GM12891 (cell line): ENCODE results near the gene ELMO1.

Experiments
- DNase-seq: peaks from one replicate; pipeline ENCODE4 v3.0.0; 2011; ENCODE audit warnings: low spot score; ENCODE audit not compliant: insufficient read length
- FAIRE-seq: peaks from 2 replicates; lab custom pipeline; 2011; peaks lifted over from hg19 to GRCh38; lab: Jason Lieb, UNC
- PAX5 ChIP-seq: IDR thresholded peaks from 2 replicates; pipeline ENCODE4 v1.6.1; 2011; ENCODE audit warnings: low read length, moderate library complexity, mild to moderate bottlenecking; ENCODE audit not compliant: insufficient read depth, severe bottlenecking
- POLR2A ChIP-seq: IDR thresholded peaks from 2 replicates; pipeline ENCODE4 v1.6.1; 2011; ENCODE audit warnings: low read depth, low read length, control low read depth
- POLR2AphosphoS5 ChIP-seq: IDR thresholded peaks from 2 replicates; pipeline ENCODE4 v1.6.1; 2011; ENCODE audit warnings: low read depth, low read length, control low read depth
- POU2F2 ChIP-seq: IDR thresholded peaks from 2 replicates; pipeline ENCODE4 v1.6.1; 2011; ENCODE audit warnings: low read depth, mild to moderate bottlenecking, control low read depth, low read length, moderate library complexity
- SPI1 ChIP-seq: IDR thresholded peaks from 2 replicates; pipeline ENCODE4 v1.6.1; 2011; ENCODE audit warnings: low read depth, low read length, control low read depth
- TAF1 ChIP-seq: IDR thresholded peaks from 2 replicates; pipeline ENCODE4 v1.6.1; 2011; ENCODE audit warnings: low read depth, low read length, control low read depth

ELMO1 gene

DNA sequence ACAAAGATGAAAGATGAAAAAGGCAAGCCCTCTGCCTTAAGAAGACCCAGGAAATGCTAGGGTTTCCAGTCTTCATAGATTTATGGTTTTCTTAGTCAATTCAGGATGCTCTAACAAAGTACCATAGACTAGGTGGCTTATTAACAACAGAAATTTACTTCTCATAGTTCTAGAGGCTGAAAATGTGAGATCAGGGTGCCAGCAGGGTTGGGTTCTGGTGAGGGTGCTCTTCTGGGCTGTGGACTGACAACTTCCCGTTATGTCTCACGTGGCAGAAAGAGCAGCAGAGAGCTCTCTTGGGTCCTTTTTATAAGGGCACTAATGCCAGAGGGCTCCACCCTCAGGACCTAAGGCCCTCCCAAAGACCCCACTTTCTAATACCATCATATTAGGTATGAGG lies 23.7 kb downstream of the ELMO1 start:
- DNase-seq (no peak), FAIRE-seq (no peak)
- TF ChIP-seq SPI1 (no peak), TAF1 (no peak), POLR2AphosphoS5 (no peak), POLR2A (no peak), PAX5 (no peak), POU2F2 (no peak)

DNA sequence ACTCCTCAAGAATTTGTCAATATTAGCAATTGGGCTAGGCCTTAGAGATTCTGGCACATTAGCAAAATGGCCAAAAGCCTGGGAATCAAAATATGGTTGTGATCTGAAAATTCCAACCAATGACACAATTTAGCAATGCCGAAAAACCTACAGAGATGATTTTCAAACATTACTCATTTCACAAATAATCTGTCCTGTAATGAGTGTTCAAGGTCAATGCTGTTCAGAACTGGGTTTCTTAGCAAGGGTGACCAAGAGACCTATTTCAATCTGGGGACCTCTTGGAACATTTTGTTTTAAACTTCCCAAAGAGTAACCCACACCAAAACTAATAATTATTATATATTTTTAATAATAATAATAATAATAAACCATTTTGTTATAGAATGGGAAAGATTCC lies 24.1 kb downstream of the ELMO1 start:
- FAIRE-seq = no peak
- TF ChIP-seq POLR2A (no peak), POU2F2 (no peak), PAX5 (no peak), POLR2AphosphoS5 (no peak), SPI1 (no peak), TAF1 (no peak)
- no peak for DNase-seq

DNA sequence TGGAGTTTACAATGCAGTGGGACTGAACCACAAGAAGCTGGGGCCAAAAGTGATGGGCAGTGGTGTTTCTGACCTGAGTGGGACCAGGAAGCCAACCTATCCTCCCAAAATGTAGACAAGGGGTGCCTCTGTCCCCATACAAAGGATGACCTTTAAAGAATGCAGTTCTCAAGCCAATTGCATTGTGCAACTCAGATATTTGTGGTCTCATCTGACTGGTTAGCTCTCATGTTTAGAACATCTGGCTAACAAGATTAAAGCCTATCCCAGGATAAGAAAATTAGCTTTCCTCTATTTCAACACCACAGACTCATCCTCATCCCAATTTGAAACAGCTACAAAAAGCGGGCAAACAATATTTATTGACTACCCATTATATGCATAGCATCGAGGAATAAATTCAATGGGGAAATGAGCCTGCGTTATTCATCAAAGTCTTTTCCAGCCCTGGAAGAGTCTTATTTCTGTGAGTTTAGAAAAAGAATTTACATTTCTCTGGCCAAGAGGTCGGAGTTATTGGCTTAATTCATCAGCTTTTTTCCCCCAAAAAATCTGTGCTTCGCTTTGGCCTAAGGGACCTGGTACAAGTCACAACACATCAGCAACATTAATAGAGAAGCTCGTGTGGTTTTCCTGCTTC lies 26.7 kb downstream of the ELMO1 start:
- DNase-seq (no peak), FAIRE-seq (no peak)
- no peak for TF ChIP-seq POU2F2
- TF ChIP-seq SPI1 = no peak
- TF ChIP-seq TAF1 = no peak
- no peak for TF ChIP-seq POLR2AphosphoS5
- TF ChIP-seq PAX5 = no peak
- no peak for TF ChIP-seq POLR2A

DNA sequence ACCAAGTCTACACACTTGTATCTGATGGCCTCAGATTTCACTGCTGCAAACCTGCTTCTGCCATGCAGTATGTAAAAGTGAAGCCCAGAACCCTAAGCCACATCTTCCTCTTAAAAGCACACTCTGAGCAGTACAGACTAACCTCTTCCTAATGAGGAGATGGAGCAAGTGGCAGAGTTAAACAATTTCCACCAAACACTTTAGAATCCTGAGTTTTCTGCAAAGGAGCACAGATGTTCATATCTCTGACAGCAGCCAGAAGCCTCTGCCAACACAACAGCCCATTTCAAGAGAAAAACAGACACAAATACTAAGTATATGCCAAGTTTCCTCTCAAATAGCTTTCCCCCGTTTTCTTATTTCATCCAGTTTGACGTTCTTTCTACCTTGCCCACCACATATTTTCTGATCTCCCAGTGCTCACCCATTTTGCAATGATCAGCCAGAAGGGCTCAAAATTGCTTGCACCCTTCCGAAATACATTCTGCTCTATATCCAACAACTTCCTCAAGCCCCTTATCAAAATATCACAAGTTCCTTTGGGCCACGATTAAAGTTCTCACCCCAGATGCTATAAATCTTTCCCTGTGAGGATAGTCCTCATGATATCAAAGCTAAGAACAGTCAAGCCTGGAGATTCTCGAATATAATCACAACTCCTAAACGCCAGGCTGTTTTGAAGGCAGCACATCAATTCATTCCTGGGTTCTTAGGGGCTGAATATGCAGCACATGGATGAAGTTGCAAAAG lies 27.5 kb downstream of the ELMO1 start:
- FAIRE-seq = peak; percentile 20
- no peak for DNase-seq
- TF ChIP-seq SPI1 (no peak), POLR2AphosphoS5 (no peak), TAF1 (no peak), POLR2A (no peak), POU2F2 (no peak), PAX5 (no peak)

DNA sequence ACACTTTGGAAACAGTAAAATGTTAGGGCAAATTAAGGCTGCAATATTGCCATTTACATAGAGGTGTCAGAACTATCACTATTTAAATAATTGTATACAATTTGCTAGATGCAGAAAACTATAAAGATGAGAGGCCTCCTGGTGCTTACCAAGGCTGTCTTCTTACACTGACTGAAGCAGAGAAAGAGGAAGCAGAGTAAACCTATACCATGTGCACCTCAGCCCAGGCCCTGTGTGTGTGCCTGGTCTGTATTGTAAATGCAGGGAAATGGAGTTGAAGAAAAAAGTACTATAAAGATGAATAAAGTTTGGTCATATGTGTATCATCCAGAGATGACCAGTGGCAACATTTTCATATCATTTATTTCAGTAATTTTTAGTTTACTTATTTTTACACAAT lies 29.2 kb downstream of the ELMO1 start:
- TF ChIP-seq SPI1 (peak; percentile 28; the same call in 1 of the 2 replicates), PAX5 (no peak), POLR2A (no peak), POLR2AphosphoS5 (no peak), POU2F2 (no peak), TAF1 (no peak)
- FAIRE-seq = no peak
- no peak for DNase-seq

DNA sequence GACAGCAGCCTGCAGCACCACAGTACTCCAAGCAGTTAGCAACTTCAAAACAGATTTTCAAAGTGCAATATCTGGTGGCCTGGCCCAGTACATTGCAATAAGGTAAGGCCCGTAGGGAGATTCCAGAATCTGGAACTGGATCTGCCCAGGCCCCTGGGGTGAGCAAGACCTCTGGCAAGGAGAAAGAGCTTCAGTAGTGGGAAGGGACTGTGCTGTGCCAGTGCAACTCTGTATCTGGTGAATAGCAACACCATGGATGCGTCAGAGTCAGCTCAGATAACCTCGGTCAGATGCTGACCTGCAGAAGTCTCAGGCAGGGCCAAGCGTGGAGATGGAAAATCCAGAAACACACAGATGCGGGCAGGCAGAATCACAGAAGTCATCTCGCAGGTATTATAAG lies 30.3 kb downstream of the ELMO1 start:
- FAIRE-seq (no peak), DNase-seq (no peak)
- TF ChIP-seq POU2F2 (no peak), SPI1 (no peak), TAF1 (no peak), POLR2A (no peak), POLR2AphosphoS5 (no peak), PAX5 (no peak)

DNA sequence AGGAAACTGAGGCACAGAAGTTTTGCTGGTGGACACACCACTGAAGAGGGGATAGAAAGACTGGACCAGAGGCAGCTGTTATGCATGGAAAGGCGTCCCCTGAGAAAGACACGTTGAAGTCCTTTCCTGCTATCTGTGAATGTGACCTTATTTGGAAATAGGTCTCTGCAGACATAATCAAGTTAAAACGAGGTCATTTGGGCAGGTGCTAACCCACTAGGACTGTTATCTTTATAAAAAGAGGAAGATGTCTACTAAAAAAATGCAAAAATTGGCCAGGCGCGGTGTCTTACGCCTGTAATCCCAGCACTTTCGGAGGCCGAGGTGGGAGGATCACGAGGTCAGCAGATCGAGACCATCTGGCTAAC lies 31.6 kb downstream of the ELMO1 start:
- DNase-seq = no peak
- TF ChIP-seq POLR2A (no peak), POLR2AphosphoS5 (no peak), PAX5 (no peak), POU2F2 (no peak), TAF1 (no peak), SPI1 (no peak)
- peak; percentile 23 for FAIRE-seq

DNA sequence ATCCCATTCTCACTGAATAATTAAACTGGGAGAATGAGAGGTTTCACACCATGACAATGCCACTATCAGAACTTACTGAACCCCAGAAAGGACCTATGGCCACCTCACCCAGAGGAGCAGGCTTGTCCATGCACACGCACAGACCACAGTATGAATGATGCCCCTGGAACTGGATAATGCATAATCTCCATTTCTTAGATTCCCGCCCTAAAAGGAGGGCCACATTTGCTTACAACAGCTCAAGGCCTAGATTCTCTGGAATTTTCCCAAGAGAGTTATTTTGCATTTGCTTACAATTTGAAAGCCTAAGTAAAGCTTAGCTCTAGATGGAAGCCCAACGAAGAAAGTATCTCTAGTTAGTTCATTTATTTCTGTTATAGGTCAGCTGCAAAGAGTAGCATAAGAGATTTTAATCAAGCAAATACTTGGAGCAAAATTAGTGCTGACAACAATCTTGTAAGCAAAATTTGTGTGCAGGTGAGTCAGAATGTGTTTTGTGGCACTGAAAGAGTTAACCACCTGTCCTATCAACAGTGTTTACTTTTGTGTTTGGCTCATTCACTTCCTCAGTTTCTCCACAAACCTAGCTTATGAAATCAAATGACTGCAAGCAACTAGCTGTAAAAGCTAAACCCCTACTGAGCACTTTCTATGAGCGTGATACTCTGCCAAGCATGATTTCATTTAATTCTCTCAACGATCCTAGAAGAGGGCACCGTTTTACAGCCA lies 32.1 kb downstream of the ELMO1 start:
- TF ChIP-seq SPI1 = peak; percentile 92
- no peak for TF ChIP-seq POLR2AphosphoS5
- DNase-seq = no peak
- peak; percentile 81 for FAIRE-seq

DNA sequence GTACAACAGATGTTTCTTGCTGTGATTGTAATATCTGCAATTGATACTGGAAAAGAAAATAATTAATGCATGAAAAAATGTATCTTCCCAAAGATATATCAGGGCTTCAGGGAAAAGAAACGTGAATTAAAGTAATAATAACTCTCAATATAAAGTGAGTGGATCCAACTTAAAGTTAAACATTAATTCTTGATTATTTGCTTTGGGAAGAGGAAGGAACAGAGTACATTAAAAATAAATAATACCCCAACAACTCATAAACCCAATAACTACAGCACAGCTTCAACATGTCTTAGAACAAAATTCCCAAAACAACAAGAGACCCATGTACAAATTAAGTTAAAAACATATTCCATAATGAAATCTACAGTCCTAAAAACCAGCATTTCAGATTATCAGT lies 33.0 kb downstream of the ELMO1 start:
- FAIRE-seq (no peak), DNase-seq (no peak)
- no peak for TF ChIP-seq PAX5
- TF ChIP-seq SPI1 = no peak
- no peak for TF ChIP-seq POLR2A
- TF ChIP-seq TAF1 = no peak
- no peak for TF ChIP-seq POU2F2
- TF ChIP-seq POLR2AphosphoS5 = no peak
